HEK293 (cell line): ENCODE data around the gene TRAPPC12.

Experiments used
- ZNF416 ChIP-seq: fragments of 450-650 bp; formaldehyde crosslinking; IDR thresholded peaks from 2 replicates; pipeline ENCODE4 v1.5.1; 2016; ENCODE audit warnings: missing biosample characterization, missing genetic modification characterization
- TF ChIP-seq, protein P1 (sequence below): fragments of 450-650 bp; formaldehyde crosslinking; IDR thresholded peaks from 2 replicates; pipeline ENCODE4 v1.5.1; 2016; ENCODE audit warnings: missing biosample characterization, missing genetic modification characterization

- TF ChIP-seq, protein P1, sequence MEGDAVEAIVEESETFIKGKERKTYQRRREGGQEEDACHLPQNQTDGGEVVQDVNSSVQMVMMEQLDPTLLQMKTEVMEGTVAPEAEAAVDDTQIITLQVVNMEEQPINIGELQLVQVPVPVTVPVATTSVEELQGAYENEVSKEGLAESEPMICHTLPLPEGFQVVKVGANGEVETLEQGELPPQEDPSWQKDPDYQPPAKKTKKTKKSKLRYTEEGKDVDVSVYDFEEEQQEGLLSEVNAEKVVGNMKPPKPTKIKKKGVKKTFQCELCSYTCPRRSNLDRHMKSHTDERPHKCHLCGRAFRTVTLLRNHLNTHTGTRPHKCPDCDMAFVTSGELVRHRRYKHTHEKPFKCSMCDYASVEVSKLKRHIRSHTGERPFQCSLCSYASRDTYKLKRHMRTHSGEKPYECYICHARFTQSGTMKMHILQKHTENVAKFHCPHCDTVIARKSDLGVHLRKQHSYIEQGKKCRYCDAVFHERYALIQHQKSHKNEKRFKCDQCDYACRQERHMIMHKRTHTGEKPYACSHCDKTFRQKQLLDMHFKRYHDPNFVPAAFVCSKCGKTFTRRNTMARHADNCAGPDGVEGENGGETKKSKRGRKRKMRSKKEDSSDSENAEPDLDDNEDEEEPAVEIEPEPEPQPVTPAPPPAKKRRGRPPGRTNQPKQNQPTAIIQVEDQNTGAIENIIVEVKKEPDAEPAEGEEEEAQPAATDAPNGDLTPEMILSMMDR (tag by site-specific recombination), result no peak
- TF ChIP-seq ZNF416, result no peak
Measured at GRCh38 chr2:3488855-3489763, 109.6 kb downstream of the TRAPPC12 start.
